Spleen (tissue), 7 donors: ENCODE measurements around the gene PHLDB2.

Source experiments
- POLR2A ChIP-seq, 3 donors: fragments of 450-650 bp; IDR thresholded peaks; one replicate each; pipeline ENCODE4 v1.5.1; 2017; ENCODE audit warnings: antibody characterized with exemption in 3 of 3, mild to moderate bottlenecking in 1 of 3
- POLR2AphosphoS5 ChIP-seq, 3 donors: sonication (generic); formaldehyde crosslinking; IDR thresholded peaks; one replicate each; pipeline ENCODE4 v1.5.1; 2017; ENCODE audit warnings: antibody characterized with exemption in 3 of 3
- TF ChIP-seq, protein P1 (sequence below), 11 experiments: fragments of 200-600 bp in 7 of 11; fragments of 450-650 bp in 4 of 11; sonication (generic) in 4 of 11; IDR thresholded peaks in 8 of 11; conservative IDR thresholded peaks in 3 of 11; 1 replicate in 7 of 11; 2 replicates in 4 of 11; pipeline versions ENCODE4 v1.4.0 to v1.8.0; 2016 to 2021; ENCODE audit warnings: antibody characterized with exemption in 11 of 11, inconsistent platforms in 4 of 11, mild to moderate bottlenecking in 1 of 11
- donor health status: DM: no; HTN: no; CAD: no; lungs with moderate emphysema.
- donor health status: DM: no; HTN: no; CAD: no.
- donor health status: DM: no; HTN: no; CAD: no.

DNA sequence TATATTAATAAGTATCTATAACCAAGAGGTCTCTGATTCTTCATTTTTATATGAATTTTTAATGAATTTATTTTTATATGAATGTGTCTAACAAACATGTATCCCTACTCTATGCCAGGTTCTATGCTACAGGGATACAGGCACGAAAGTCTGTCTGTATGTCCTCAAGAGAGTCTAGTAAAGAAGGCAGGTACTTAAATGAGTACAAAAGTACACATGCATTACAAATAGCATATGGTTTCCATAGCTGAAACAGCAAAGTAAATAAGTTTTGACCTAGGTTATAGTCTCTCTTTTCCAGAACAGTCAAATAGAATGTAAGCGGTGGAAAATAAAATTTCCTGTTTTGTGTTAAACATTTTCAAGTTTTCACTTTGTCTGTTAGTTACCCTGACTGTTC lies 106.4 kb downstream of the PHLDB2 start:
- TF ChIP-seq, protein P1, sequence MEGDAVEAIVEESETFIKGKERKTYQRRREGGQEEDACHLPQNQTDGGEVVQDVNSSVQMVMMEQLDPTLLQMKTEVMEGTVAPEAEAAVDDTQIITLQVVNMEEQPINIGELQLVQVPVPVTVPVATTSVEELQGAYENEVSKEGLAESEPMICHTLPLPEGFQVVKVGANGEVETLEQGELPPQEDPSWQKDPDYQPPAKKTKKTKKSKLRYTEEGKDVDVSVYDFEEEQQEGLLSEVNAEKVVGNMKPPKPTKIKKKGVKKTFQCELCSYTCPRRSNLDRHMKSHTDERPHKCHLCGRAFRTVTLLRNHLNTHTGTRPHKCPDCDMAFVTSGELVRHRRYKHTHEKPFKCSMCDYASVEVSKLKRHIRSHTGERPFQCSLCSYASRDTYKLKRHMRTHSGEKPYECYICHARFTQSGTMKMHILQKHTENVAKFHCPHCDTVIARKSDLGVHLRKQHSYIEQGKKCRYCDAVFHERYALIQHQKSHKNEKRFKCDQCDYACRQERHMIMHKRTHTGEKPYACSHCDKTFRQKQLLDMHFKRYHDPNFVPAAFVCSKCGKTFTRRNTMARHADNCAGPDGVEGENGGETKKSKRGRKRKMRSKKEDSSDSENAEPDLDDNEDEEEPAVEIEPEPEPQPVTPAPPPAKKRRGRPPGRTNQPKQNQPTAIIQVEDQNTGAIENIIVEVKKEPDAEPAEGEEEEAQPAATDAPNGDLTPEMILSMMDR (IDR thresholded peaks at IDR 0.05 in 8 of 11, conservative IDR thresholded peaks at IDR 0.05 in 3 of 11), result no peak
- no peak for TF ChIP-seq POLR2A (IDR thresholded peaks at IDR 0.05)
- TF ChIP-seq POLR2AphosphoS5 (IDR thresholded peaks at IDR 0.05), result no peak
